ENCODE data around the gene TMEM51. TPM values are rescaled to one million over a fixed set of nuclear protein-coding genes. Genes with fewer than 3 reads are reported as not detected.

TMEM51 gene
- total RNA-seq, 1 donor from 2014 or later, result not detected

DNA sequence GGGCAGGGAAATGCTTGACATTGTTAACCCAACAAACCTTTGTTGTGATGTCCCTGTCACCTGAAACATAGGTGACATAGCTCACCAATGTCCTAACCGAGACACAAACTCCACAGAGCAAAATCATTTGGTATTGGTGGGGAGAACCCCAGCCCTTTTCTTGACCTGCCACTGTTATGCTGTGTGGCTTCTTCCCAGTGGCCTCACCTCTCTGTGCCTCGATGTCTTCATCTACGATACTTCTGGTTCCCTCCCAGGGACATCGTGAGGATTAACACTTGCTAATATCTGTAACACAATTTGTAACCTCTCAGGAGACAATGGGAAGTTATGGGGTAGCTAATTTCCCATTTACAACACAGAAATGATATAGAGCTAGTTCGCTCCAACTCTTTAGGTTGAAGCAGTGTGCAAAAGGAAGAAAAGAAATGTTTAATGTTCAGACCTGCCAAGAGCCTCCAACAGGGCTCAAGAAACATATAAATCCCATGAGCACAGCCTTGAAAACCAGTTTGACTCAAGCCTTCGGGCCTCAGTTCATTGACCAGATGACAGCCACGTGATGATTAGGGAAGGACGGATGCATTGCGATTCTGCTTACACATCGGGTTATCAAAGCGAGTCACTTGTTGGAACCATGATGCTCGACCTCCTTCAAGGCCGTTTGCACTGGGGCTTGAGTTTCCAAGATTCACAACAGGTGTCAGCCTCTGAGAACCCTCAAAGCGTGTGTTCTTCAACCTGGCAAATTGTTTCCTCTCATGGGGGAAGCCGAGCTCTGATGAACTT, 37.8 kb upstream of the TMEM51 start:
- H3K4me3 ChIP-seq, result no peak overlapping the region
- no peaks in the 10 kb centered on the region for H3K27me3 ChIP-seq
- TF ChIP-seq, protein P1, sequence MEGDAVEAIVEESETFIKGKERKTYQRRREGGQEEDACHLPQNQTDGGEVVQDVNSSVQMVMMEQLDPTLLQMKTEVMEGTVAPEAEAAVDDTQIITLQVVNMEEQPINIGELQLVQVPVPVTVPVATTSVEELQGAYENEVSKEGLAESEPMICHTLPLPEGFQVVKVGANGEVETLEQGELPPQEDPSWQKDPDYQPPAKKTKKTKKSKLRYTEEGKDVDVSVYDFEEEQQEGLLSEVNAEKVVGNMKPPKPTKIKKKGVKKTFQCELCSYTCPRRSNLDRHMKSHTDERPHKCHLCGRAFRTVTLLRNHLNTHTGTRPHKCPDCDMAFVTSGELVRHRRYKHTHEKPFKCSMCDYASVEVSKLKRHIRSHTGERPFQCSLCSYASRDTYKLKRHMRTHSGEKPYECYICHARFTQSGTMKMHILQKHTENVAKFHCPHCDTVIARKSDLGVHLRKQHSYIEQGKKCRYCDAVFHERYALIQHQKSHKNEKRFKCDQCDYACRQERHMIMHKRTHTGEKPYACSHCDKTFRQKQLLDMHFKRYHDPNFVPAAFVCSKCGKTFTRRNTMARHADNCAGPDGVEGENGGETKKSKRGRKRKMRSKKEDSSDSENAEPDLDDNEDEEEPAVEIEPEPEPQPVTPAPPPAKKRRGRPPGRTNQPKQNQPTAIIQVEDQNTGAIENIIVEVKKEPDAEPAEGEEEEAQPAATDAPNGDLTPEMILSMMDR (IDR thresholded peaks at IDR 0.05), result no peak
- H3K9me3 ChIP-seq, result no peaks in the 10 kb centered on the region
- DNase-seq (ENCODE audit: low spot score in 2 of 2), result no peak
- H3K27ac ChIP-seq, result no peak overlapping the region
- no peaks in the 10 kb centered on the region for H3K4me1 ChIP-seq
- intact Hi-C loops (cut with DNase I), result no loop called here
- peaks cover 0 to 3% of the 10 kb centered on the region in 2 donors for H3K36me3 ChIP-seq

DNA sequence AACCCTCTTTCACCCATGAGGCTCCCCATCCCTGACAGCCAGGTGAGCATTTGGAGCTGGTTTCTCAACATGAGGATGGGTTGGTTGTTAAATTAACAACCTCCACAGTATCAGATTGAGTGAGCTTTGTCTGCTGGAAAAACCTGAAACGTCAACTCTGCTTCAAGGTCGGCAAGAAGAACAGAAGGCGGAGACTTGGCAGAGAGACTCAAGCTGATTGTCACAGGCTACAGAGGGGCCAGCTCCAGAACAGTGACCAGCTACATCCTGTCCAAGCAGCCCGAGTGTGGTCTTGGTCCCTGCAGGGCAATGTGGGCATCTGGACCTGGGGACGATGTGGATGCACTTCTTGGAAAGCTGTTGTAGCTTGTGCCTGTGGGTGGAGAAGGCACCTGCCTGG, 36.6 kb upstream of the TMEM51 start:
- no peaks in the 10 kb centered on the region for H3K9me3 ChIP-seq
- H3K27me3 ChIP-seq, result no peaks in the 10 kb centered on the region
- DNase-seq (ENCODE audit: low spot score in 2 of 2), result no peak
- H3K4me3 ChIP-seq, result no peak overlapping the region
- TF ChIP-seq, protein P1 (IDR thresholded peaks at IDR 0.05), result no peak
- intact Hi-C loops (cut with DNase I), result no loop called here
- H3K36me3 ChIP-seq, result peaks cover 0 to 3% of the 10 kb centered on the region in 2 donors
- no peaks in the 10 kb centered on the region for H3K4me1 ChIP-seq
- no peak overlapping the region for H3K27ac ChIP-seq

DNA sequence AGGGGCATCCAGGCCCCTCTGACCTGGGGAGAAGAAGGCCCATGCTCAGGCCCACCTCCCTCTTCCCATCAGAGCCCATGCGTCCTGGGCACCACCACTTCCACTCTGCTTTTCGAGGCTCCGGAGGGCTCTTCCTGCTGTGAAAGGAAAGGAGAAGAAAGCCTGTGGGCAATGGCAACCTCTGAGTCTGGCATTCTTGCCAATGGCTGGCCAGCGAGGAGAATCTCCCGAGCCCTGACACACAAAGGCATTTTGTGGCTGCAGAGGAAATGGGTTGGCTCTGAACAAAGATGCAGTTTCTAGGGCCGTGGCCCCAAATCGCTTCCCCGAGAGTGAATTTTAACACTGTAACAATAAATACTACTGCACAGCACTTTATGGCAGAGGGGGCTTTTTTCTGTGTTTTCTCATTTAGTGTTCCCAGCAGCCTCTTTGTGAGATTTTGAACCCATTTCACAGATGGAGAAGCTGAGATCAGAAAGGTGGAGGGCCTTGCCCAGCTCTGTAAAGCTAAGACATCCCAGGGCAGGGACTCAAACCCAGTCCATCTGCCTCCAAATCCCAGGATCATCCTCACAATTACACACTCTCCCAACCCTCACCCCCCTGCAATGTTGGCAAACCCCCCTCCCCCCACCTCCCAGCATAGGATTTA, 35.7 kb upstream of the TMEM51 start:
- Histone ChIP-seq H3K4me3 (no peak overlapping the region), H3K27ac (no peak overlapping the region), H3K27me3 (no peaks in the 10 kb centered on the region), H3K36me3 (peaks cover 0 to 3% of the 10 kb centered on the region in 2 donors), H3K9me3 (no peaks in the 10 kb centered on the region), H3K4me1 (no peaks in the 10 kb centered on the region)
- DNase-seq (ENCODE audit: low spot score in 2 of 2), result no peak
- TF ChIP-seq, protein P1 (IDR thresholded peaks at IDR 0.05), result no peak
- intact Hi-C loops (cut with DNase I), result no loop called here

DNA sequence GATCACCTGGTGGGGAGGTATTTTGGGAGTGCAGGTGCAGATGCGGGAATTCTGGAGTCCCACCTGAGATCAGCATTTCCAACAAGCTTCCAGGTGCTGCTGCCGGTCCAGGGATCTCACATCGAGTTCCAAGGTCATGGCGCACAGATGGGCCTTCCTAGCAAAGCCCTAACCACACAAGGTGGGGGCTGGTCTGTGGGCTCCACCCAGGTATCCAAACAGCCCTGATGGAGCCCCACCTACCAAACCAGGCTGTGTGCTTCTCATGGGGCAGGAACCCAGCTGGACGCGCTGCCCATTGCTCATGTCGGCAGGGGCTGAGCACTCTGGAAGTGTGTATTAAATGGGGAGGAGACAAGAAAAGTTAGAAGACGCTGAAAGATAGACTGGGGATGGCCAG, 35.0 kb upstream of the TMEM51 start:
- H3K4me1 ChIP-seq, result no peaks in the 10 kb centered on the region
- DNase-seq (ENCODE audit: low spot score in 2 of 2), result no peak
- peaks cover 0 to 3% of the 10 kb centered on the region in 2 donors for H3K36me3 ChIP-seq
- H3K4me3 ChIP-seq, result no peak overlapping the region
- intact Hi-C loops (cut with DNase I), result no loop called here
- no peak overlapping the region for H3K27ac ChIP-seq
- TF ChIP-seq, protein P1 (IDR thresholded peaks at IDR 0.05), result no peak
- H3K9me3 ChIP-seq, result no peaks in the 10 kb centered on the region
- no peaks in the 10 kb centered on the region for H3K27me3 ChIP-seq

DNA sequence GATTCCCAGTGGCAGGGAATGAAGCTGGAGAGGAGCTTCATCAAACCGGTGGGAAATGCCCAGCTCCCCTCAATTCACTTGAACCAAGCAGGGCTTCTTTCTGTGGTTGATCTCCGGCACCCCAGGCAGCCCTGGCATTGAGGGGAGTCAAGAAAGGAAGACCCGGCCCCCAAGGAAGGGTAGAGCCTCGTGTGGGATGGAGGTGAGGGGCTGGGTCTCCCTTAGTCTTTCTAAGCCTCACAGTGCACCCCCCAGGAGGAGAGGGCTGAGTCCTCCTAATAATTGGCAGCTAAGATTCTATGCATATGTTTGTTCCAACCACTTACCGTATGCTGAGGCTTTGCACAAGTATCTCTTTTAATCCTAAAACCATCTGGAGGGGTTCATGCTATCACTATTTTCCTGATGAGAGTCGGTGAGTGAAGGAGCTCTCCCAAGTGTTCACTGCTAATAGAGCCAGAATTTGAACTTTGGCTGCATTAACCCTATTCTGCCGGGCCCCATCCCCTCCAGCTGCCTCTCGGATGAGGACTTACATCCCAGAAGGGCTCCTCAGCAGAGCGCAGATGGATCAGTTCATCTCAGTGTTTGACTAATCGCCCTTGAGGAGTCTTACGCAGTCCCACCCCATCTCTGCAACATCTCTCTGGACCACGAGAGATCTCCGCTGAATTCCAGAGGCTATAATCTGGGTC, 33.1 kb upstream of the TMEM51 start:
- TF ChIP-seq, protein P1 (IDR thresholded peaks at IDR 0.05), result no peak
- intact Hi-C loops (cut with DNase I), result no loop called here
- Histone ChIP-seq H3K27me3 (no peaks in the 10 kb centered on the region), H3K36me3 (no peaks in the 10 kb centered on the region), H3K4me1 (no peaks in the 10 kb centered on the region), H3K4me3 (no peak overlapping the region), H3K9me3 (no peaks in the 10 kb centered on the region), H3K27ac (no peak overlapping the region)
- no peak for DNase-seq (ENCODE audit: low spot score in 2 of 2)
